Testis (tissue), 3 donors: ENCODE data around the gene ATP1A4. TPM values are rescaled to one million over a fixed set of nuclear protein-coding genes. Genes with fewer than 3 reads are reported as not detected.

ENCODE experiments used
- DNase-seq: peaks from one replicate; pipeline ENCODE4 v3.0.0-alpha.2; 2019
- H3K27ac ChIP-seq, 2 donors: fragments of 200-600 bp; sonication (generic); one replicate each; pipeline ENCODE4 v1.5.1; 2019
- H3K27me3 ChIP-seq: fragments of 200-600 bp; sonication (generic); one replicate; pipeline ENCODE4 v1.5.1; 2019
- H3K36me3 ChIP-seq: fragments of 200-600 bp; sonication (generic); one replicate; pipeline ENCODE4 v1.5.1; 2017; ENCODE audit warnings: low read depth; ENCODE audit errors: missing control alignments
- H3K4me1 ChIP-seq: fragments of 200-600 bp; sonication (generic); one replicate; pipeline ENCODE4 v1.5.1; 2019
- H3K4me3 ChIP-seq, 2 donors: fragments of 200-600 bp; sonication (generic); one replicate each; pipeline ENCODE4 v1.5.1; 2017 to 2019
- H3K9me3 ChIP-seq: fragments of 200-600 bp; sonication (generic); one replicate; pipeline ENCODE4 v1.5.1; 2017
- POLR2A ChIP-seq: fragments of 450-650 bp; IDR thresholded peaks from one replicate; pipeline ENCODE4 v1.6.1; 2017; ENCODE audit warnings: antibody characterized with exemption, mild to moderate bottlenecking, moderate library complexity
- WGBS, 2 donors: methylation state at CpG; one replicate each; pipeline ENCODE4 v1.1.5; 2018; 5-methylcytosine and 5-hydroxymethylcytosine counted together
- intact Hi-C: fragments of 100-400 bp; cut with DNase I; formaldehyde crosslinking; loops from one replicate; pipeline ENCODE4 v1.15.1; 2023; ENCODE audit warnings: low total_unique reads
- polyA plus RNA-seq: library from polyadenylated mRNA; stranded (reverse); fragments of 350-450 nt; fragmentation: Illumina TruSeq; extraction: RNeasy Lipid Tissue Mini Kit (QIAGEN cat#74804); gene quantifications from one replicate; pipeline ENCODE4 v1.2.3, GENCODE V29; 2014; ENCODE audit warnings: low read depth, low replicate concordance; ENCODE audit not compliant: insufficient read depth
- total RNA-seq, 2 donors: library from RNA; depleted of rRNA; stranded (reverse); fragments of >200 nt; gene quantifications; one replicate each; pipeline ENCODE4 v1.2.3, GENCODE V29; 2016
- TF ChIP-seq, protein P1 (sequence below), 3 experiments: fragments of 450-650 bp in 2 of 3; fragments of 200-600 bp in 1 of 3; sonication (generic) in 1 of 3; IDR thresholded peaks; one replicate each; pipeline ENCODE4 v1.5.1; 2016 to 2019; ENCODE audit warnings: antibody characterized with exemption in 3 of 3, mild to moderate bottlenecking in 2 of 3, moderate library complexity in 1 of 3

The ATP1A4 gene
- total and polyA plus RNA-seq, 3 donors from 2014 or later = 13.3 to 38.6 (median 23.0) TPM

DNA sequence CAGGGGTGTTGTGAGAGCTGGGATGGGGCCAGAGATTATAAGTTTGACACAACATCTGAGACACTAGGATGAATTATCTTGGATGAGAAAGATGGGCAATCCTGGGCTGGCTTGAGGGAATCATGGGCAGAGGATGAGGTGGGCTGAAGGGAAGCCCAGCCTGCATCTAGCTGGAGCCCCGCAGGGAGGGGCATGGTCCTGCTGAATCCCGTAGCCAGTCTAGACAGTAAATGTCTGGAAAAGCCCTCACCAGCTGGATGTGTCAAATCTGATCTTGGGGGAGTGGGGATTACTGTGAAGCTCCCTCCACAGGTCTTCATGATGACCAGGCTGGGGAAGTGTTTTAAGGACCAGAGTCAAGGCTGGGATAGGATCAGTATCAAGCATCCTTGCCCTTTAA is 35.3 kb downstream of the ATP1A4 start:
- no peaks in the 10 kb centered on the region for H3K4me1 ChIP-seq
- no peak for TF ChIP-seq POLR2A
- TF ChIP-seq, protein P1, sequence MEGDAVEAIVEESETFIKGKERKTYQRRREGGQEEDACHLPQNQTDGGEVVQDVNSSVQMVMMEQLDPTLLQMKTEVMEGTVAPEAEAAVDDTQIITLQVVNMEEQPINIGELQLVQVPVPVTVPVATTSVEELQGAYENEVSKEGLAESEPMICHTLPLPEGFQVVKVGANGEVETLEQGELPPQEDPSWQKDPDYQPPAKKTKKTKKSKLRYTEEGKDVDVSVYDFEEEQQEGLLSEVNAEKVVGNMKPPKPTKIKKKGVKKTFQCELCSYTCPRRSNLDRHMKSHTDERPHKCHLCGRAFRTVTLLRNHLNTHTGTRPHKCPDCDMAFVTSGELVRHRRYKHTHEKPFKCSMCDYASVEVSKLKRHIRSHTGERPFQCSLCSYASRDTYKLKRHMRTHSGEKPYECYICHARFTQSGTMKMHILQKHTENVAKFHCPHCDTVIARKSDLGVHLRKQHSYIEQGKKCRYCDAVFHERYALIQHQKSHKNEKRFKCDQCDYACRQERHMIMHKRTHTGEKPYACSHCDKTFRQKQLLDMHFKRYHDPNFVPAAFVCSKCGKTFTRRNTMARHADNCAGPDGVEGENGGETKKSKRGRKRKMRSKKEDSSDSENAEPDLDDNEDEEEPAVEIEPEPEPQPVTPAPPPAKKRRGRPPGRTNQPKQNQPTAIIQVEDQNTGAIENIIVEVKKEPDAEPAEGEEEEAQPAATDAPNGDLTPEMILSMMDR (IDR thresholded peaks at IDR 0.05) = no peak
- H3K27me3 ChIP-seq = no peaks in the 10 kb centered on the region
- intact Hi-C loops = no loop called here
- DNase-seq = no peak
- H3K9me3 ChIP-seq = no peaks in the 10 kb centered on the region
- H3K27ac ChIP-seq = no peak overlapping the region
- WGBS, 2 donors = 77 to 83% methylated on average over 2 of the region's 2 CpGs
- H3K4me3 ChIP-seq = no peak overlapping the region
- no peaks in the 10 kb centered on the region for H3K36me3 ChIP-seq

DNA sequence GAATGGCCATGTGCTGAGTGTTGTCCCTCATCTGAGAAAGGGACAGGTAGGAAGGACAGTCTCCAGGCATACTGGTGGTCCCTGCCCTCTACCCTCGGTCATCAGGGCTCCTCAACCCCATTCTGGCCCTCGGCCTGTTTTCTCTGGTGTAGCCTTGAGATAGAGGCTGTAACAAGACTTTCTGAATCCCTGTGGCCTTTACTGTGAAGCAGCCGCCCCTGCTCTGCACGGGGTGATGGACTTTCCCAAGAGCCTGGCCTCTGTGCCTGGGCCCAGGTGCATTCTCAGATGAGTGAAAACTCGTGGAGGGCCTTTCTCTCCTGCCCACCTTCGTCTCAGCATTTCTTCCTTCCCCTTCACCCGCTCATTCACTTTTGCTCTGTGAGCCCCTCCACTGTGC is 36.0 kb downstream of the ATP1A4 start:
- H3K27ac ChIP-seq = no peak overlapping the region
- no peak for TF ChIP-seq POLR2A
- TF ChIP-seq, protein P1 (IDR thresholded peaks at IDR 0.05) = no peak
- no peaks in the 10 kb centered on the region for H3K4me1 ChIP-seq
- H3K36me3 ChIP-seq = no peaks in the 10 kb centered on the region
- no peak overlapping the region for H3K4me3 ChIP-seq
- DNase-seq = no peak
- intact Hi-C loops = no loop called here
- WGBS, 2 donors = 75 to 77% methylated on average over 7 of the region's 7 CpGs
- H3K27me3 ChIP-seq = no peaks in the 10 kb centered on the region
- no peaks in the 10 kb centered on the region for H3K9me3 ChIP-seq

DNA sequence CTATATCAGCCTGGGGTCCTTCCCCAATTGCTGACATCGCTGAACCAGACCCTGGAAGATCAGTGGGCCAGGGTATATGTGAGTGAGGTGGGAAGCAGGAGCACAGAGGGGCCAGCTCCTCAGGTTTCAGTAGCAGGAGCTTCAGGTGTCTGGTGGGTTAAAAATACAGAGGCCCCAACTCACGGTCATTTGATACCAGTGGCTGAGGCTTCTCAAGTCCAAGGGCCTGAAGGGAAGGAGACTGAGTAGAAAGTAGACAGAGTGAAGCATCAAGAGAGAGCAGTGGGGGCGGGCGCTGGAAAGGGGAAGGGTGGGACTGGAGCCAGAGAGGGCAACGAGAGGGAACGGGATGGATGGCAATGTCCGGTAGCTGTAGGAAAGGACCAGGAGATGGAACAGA is 36.9 kb downstream of the ATP1A4 start:
- WGBS, 2 donors = 86 to 90% methylated on average over 7 of the region's 7 CpGs
- Histone ChIP-seq H3K9me3 (no peaks in the 10 kb centered on the region), H3K27ac (no peak overlapping the region), H3K4me3 (no peak overlapping the region), H3K4me1 (peaks cover 9% of the 10 kb centered on the region), H3K27me3 (no peaks in the 10 kb centered on the region), H3K36me3 (no peaks in the 10 kb centered on the region)
- intact Hi-C loops = no loop called here
- no peak for DNase-seq
- TF ChIP-seq, protein P1 (IDR thresholded peaks at IDR 0.05) = no peak
- no peak for TF ChIP-seq POLR2A

DNA sequence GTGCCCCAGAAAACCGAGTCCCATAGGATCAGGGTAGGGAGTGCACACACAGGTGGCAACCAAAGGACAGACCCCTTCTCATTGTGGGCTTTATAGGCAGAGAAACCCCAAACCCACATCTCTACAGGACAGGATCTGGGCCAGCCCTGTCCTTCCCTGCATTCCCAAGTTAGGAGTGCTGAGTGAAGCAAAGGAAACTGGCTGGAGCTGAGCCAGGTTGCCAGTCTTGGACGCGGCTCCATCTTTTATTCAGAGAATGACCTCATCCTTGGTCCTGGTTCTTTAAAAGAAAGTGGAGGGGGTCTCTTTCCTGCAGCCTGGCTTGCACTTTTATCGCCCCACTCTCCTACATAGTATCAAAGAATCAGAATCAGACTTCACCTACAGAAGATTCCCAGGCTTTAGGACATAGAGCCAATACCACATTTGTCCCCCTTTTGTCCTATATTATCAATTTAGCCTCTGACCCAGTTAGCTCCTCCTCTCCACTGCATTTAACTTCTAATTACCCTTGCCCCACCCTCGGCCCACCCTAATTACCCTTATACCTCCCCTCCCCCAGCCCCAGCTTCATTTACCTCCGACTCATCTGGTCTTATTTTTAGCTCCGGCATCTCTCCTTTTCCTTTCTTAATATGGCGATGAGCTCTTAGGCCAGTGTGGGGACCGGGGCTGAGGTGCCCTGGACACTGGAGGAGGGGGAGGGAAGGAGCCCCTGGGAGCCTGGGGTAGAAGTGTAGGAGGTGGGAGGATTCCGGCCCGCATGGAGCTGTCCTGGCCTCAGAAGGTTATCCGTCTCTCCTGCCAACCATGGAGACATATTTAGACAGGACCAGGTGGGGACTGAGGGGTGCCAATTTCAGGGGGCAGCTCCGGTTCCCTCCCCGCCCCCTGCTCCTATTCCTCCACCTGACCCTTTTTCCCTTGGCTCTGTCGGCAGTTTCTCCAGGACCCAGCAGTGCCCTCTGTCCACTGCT is 38.5 kb downstream of the ATP1A4 start, which contains the start of gene CASQ1:
Gene CASQ1, plus strand, starts transcription at position 927 of the 977 bp plus-strand sequence. CDS start 177 bp downstream, outside the sequence.
- WGBS, 2 donors = 67 to 73% methylated on average over 15 of the region's 15 CpGs
- intact Hi-C loops = loop anchor here (10.0 kb wide), 2 partner anchors 55 to 85 kb away; no protein-coding TSS in a partner anchor
- peak; percentile 49 for DNase-seq
- H3K27me3 ChIP-seq = no peaks in the 10 kb centered on the region
- no peaks in the 10 kb centered on the region for H3K36me3 ChIP-seq
- no peak within 1 kb of the TSS for H3K4me3 ChIP-seq
- H3K27ac ChIP-seq = no peak within 1 kb of the TSS
- H3K9me3 ChIP-seq = no peaks in the 10 kb centered on the region
- peaks cover 11% of the 10 kb centered on the region for H3K4me1 ChIP-seq
- TF ChIP-seq, protein P1 (IDR thresholded peaks at IDR 0.05) = no peak
- no peak for TF ChIP-seq POLR2A
